Omental fat pad (tissue), 4 donors: Measurements from ENCODE around the gene ZKSCAN7. TPM values are rescaled to one million over a fixed set of nuclear protein-coding genes. Genes with fewer than 3 reads are reported as not detected.

Source experiments
- ATAC-seq: fragments of 150-250 bp; one replicate; pipeline ENCODE4 v1.9.1; 2016; ENCODE audit warnings: mild to moderate bottlenecking, moderate library complexity; ENCODE audit not compliant: low FRiP score
- DNase-seq: peaks from one replicate; pipeline ENCODE4 v3.0.0-alpha.2; 2019; ENCODE audit warnings: low spot score
- total RNA-seq, 4 donors: library from RNA; depleted of rRNA; stranded (reverse); fragments of >200 nt; gene quantifications; one replicate each; pipeline ENCODE4 v1.1.0, GENCODE V29; 2016
- TF ChIP-seq, protein P1 (sequence below), 3 donors: fragments of 450-650 bp; IDR thresholded peaks; one replicate each; pipeline ENCODE4 v1.5.1; 2016 to 2017; ENCODE audit warnings: antibody characterized with exemption in 3 of 3, mild to moderate bottlenecking in 3 of 3, moderate library complexity in 2 of 3

The ZKSCAN7 gene
- total RNA-seq, 4 donors from 2014 or later = 1.8 to 7.6 (median 3.9) TPM

DNA sequence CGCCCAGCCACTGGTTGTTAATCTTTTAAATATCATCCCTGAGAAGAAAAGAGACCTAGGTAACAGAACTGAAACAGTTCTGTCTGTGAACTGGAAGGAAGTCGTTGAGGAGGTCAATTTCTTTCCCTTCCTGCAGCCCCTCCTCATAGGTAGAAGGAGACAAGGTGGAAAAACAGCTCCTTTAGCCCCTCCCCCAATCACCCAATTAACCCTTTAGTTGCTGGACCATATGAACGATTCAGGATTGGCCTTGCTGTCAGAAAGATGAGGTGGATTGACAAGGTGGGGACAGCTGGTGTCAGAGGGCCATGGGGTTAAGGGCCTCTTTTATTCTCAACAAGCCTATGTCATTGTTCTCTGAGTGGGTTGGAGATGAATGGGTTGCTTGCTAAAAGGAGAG lies 41.5 kb upstream of the ZKSCAN7 start:
- ATAC-seq = no peak
- TF ChIP-seq, protein P1, sequence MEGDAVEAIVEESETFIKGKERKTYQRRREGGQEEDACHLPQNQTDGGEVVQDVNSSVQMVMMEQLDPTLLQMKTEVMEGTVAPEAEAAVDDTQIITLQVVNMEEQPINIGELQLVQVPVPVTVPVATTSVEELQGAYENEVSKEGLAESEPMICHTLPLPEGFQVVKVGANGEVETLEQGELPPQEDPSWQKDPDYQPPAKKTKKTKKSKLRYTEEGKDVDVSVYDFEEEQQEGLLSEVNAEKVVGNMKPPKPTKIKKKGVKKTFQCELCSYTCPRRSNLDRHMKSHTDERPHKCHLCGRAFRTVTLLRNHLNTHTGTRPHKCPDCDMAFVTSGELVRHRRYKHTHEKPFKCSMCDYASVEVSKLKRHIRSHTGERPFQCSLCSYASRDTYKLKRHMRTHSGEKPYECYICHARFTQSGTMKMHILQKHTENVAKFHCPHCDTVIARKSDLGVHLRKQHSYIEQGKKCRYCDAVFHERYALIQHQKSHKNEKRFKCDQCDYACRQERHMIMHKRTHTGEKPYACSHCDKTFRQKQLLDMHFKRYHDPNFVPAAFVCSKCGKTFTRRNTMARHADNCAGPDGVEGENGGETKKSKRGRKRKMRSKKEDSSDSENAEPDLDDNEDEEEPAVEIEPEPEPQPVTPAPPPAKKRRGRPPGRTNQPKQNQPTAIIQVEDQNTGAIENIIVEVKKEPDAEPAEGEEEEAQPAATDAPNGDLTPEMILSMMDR (IDR thresholded peaks at IDR 0.05) = no peak
- no peak for DNase-seq

GRCh38 chr3:44516230-44516629 lies 38.8 kb upstream of the ZKSCAN7 start:
- ATAC-seq = no peak

DNA sequence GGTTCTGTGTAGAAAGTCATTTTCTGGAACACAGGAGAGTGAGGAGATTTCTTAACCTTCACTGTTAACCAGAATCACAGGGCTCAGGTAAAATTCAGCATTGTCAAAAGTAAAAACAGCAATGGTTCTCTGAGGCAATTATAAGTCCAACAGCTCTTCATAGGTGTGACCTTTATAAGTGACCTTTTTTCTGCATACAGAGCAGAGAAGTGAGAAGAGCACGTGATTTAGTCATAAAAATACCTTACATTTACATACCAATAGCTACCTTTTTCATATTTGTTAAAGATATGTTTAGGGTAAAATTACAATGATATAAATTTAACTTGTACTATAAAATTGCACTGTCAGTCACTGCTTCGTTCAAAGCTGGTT lies 36.2 kb upstream of the ZKSCAN7 start:
- no peak for ATAC-seq
- TF ChIP-seq, protein P1 (IDR thresholded peaks at IDR 0.05) = no peak
- no peak for DNase-seq

More at GRCh38 chr3:44516230-44516629, 38.8 kb upstream of the ZKSCAN7 start:
- TF ChIP-seq, protein P1 (IDR thresholded peaks at IDR 0.05) = no peak
- DNase-seq = no peak

GRCh38 chr3:44521721-44522120 lies 33.3 kb upstream of the ZKSCAN7 start:
- ATAC-seq (no peak), DNase-seq (no peak)
- TF ChIP-seq, protein P1 (IDR thresholded peaks at IDR 0.05) = no peak

- ATAC-seq = no peak
- no peak for DNase-seq
- TF ChIP-seq, protein P1 (IDR thresholded peaks at IDR 0.05) = no peak
These were observed 32.5 kb upstream of the ZKSCAN7 start for GRCh38 chr3:44522494-44522933.

DNA sequence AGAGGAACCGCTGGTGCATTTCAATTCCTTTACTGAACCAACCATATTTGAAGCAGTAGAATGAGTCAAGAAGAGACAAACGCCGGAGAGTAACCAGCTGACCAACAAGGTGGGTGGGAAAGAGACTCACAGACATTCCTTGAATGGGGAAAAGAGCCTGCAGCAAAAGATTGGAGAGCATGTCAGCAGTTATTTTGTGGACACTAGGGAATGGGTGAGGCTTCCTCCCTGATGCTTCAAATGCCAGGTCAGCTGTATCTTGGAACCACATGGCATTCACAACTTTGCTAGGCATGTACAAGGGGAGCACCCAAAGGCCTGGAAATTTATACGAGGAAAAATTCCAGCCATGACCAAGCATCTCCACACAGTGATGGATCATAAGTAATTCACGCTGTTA lies 29.9 kb upstream of the ZKSCAN7 start:
- DNase-seq (no peak), ATAC-seq (no peak)
- TF ChIP-seq, protein P1 (IDR thresholded peaks at IDR 0.05) = no peak

DNA sequence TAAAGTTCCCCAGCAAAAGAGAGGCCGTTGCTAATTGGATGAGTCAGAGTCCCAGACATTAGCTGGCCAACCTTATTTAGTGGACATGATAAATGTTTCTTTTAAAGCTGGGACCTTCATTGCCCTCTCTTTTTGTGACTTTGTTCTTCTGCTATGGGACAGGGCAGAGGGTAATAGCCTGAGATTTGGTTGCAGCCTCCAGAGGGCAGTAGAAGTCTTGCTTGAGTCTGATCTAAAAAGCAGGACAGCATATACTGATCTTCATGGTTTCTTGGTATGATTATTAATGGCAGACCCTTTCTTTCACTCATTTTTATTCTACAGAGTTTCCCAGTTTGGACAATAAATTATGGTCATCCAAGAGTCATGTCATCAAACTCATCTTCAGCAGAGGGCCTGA lies 25.1 kb upstream of the ZKSCAN7 start:
- TF ChIP-seq, protein P1 (IDR thresholded peaks at IDR 0.05) = no peak
- ATAC-seq (no peak), DNase-seq (no peak)
